ENCODE results near the gene TRMT11.

- no peak for TF ChIP-seq EZH2 (IDR thresholded peaks at IDR 0.05; ENCODE audit: low read depth)
- no peak for TF ChIP-seq CTCF (conservative IDR thresholded peaks at IDR 0.05)
Observed at GRCh38 chr6:125963817-125964216, 22.5 kb upstream of the TRMT11 start.

Measured in PC-9 (cell line).